GM12878 (cell line): ENCODE results near the gene SEC14L1. TPM values are rescaled to one million over a fixed set of nuclear protein-coding genes. Genes with fewer than 3 reads are reported as not detected.

Experiments
- ATAC-seq: fragments of 200-7000 bp; cut with Tn5 transposase; 3 replicates; pipeline ENCODE4 v1.9.1; 2020; ENCODE audit warnings: mild to moderate bottlenecking, moderate library complexity
- BruUV-seq: library from RNA; stranded (reverse); fragments of 400-500 nt; replicated peaks from 2 replicates; lab custom pipeline; 2021; lab: Mats Ljungman, UMichigan
- CTCF ChIA-PET: fragments of 300-600 bp; sonication (Branson Sonifier 250); formaldehyde crosslinking; extraction: SDS; loops from one replicate; lab custom pipeline; 2021; ENCODE audit warnings: inconsistent platforms; lab: Yijun Ruan, JAX
- POLR2A ChIA-PET: fragments of 350-600 bp; formaldehyde crosslinking; extraction: SDS; loops from one replicate; lab custom pipeline; 2021; ENCODE audit warnings: inconsistent platforms; lab: Charles Lee
- RAD21 ChIA-PET: fragments of 300-600 bp; sonication (Branson Sonifier 250); formaldehyde crosslinking; loops from one replicate; lab custom pipeline; 2023; ENCODE audit warnings: antibody characterized with exemption; ENCODE audit not compliant: unreplicated experiment; lab: Charles Lee
- SMC1A ChIA-PET: fragments of 300-600 bp; sonication (Branson Sonifier 250); formaldehyde crosslinking; loops from one replicate; lab custom pipeline; 2023; ENCODE audit not compliant: unreplicated experiment, uncharacterized antibody; lab: Charles Lee
- DNase-seq: peaks from one replicate; pipeline ENCODE4 v3.0.0-alpha.2; 2011; ENCODE audit warnings: low read depth, low spot score
- FAIRE-seq: peaks from 3 replicates; lab custom pipeline; 2011; peaks lifted over from hg19 to GRCh38; lab: Jason Lieb, UNC
- H2AFZ ChIP-seq: 2 replicates; pipeline ENCODE4 v1.6.0; 2011; ENCODE audit warnings: low read depth, low read length, control low read depth; ENCODE audit not compliant: control insufficient read depth
- H3K27ac ChIP-seq: 2 replicates; pipeline ENCODE4 v1.5.1; 2011; ENCODE audit warnings: control low read depth; ENCODE audit not compliant: control insufficient read depth, insufficient read depth
- H3K27me3 ChIP-seq, 2 experiments: replicated peaks in 1 of 2; 2 replicates each; pipeline versions ENCODE4 v1.6.0 to v1.6.1; 2011; ENCODE audit warnings: low read length in 1 of 2; ENCODE audit not compliant: control insufficient read depth in 2 of 2, insufficient read depth in 2 of 2
- H3K36me3 ChIP-seq, 2 experiments: 2 replicates each; pipeline ENCODE4 v1.5.1; 2011; ENCODE audit warnings: low read length in 1 of 2; ENCODE audit not compliant: control insufficient read depth in 2 of 2, insufficient read depth in 2 of 2
- H3K4me1 ChIP-seq: 2 replicates; pipeline ENCODE4 v1.6.1; 2011; ENCODE audit warnings: mild to moderate bottlenecking, low read length, moderate library complexity, mixed read lengths; ENCODE audit not compliant: control insufficient read depth, insufficient read depth
- H3K4me2 ChIP-seq: 2 replicates; pipeline ENCODE4 v1.6.0; 2011; ENCODE audit warnings: control low read depth; ENCODE audit not compliant: control insufficient read depth, insufficient read depth
- H3K4me3 ChIP-seq: fragments of 200-600 bp; sonication (generic); 2 replicates; pipeline ENCODE4 v1.5.1; 2016
- H3K79me2 ChIP-seq: 2 replicates; pipeline ENCODE4 v1.6.0; 2011; ENCODE audit warnings: low read length; ENCODE audit not compliant: control insufficient read depth, insufficient read depth
- H3K9ac ChIP-seq: 2 replicates; pipeline ENCODE4 v1.8.0; 2011; ENCODE audit warnings: low read length, control low read depth, mixed read lengths; ENCODE audit not compliant: control insufficient read depth, insufficient read depth
- H3K9me3 ChIP-seq: replicated peaks from 3 replicates; pipeline ENCODE4 v1.5.1; 2011; ENCODE audit warnings: mild to moderate bottlenecking, low read length; ENCODE audit not compliant: control insufficient read depth, insufficient read depth
- H4K20me1 ChIP-seq: 2 replicates; pipeline ENCODE4 v1.6.0; 2011; ENCODE audit not compliant: control insufficient read depth, insufficient read depth
- BACH1 ChIP-seq: fragments of 450-650 bp; IDR thresholded peaks from 2 replicates; pipeline ENCODE4 v1.6.1; 2017; ENCODE audit warnings: mild to moderate bottlenecking, borderline replicate concordance
- BMI1 ChIP-seq: fragments of 450-650 bp; IDR thresholded peaks from 2 replicates; pipeline ENCODE4 v1.6.1; 2016; ENCODE audit warnings: mild to moderate bottlenecking, moderate library complexity, borderline replicate concordance
- CHD4 ChIP-seq: fragments of 200-600 bp; sonication (generic); IDR thresholded peaks from 2 replicates; pipeline ENCODE4 v1.6.1; 2016; ENCODE audit warnings: mild to moderate bottlenecking
- ETV6 ChIP-seq, 2 experiments: fragments of 450-650 bp in 1 of 2; IDR thresholded peaks in 1 of 2; conservative IDR thresholded peaks in 1 of 2; 2 replicates each; pipeline ENCODE4 v1.6.1; 2014; ENCODE audit warnings: antibody characterized with exemption in 1 of 2, borderline replicate concordance in 1 of 2, low read depth in 1 of 2, mild to moderate bottlenecking in 1 of 2, moderate library complexity in 1 of 2
- HDAC2 ChIP-seq: fragments of 200-600 bp; sonication (generic); IDR thresholded peaks from 2 replicates; pipeline ENCODE4 v1.6.1; 2017
- HDGF ChIP-seq: fragments of 450-650 bp; IDR thresholded peaks from 2 replicates; pipeline ENCODE4 v1.6.1; 2016; ENCODE audit warnings: antibody characterized with exemption
- MEF2A ChIP-seq: IDR thresholded peaks from 2 replicates; pipeline ENCODE4 v1.6.1; 2011; ENCODE audit warnings: low read depth, mild to moderate bottlenecking, low read length, moderate library complexity; ENCODE audit not compliant: insufficient read depth
- MTA2 ChIP-seq: fragments of 450-650 bp; IDR thresholded peaks from 2 replicates; pipeline ENCODE4 v1.6.1; 2016; ENCODE audit warnings: low read depth, mild to moderate bottlenecking, moderate library complexity
- NFIC ChIP-seq: IDR thresholded peaks from 2 replicates; pipeline ENCODE4 v1.6.1; 2012; ENCODE audit warnings: low read depth, mild to moderate bottlenecking, inconsistent platforms, low read length, moderate library complexity
- NFYB ChIP-seq: IDR thresholded peaks from 2 replicates; pipeline ENCODE4 v1.6.1; 2011; ENCODE audit warnings: low read depth, mild to moderate bottlenecking, low read length, improper control_type of control experiment, moderate library complexity; ENCODE audit not compliant: insufficient read depth
- NRF1 ChIP-seq: conservative IDR thresholded peaks from 2 replicates; pipeline ENCODE4 v1.6.1; 2011; ENCODE audit warnings: mild to moderate bottlenecking, low read depth, low read length, improper control_type of control experiment
- POLR2A ChIP-seq: IDR thresholded peaks from 2 replicates; pipeline ENCODE4 v1.6.1; 2011; ENCODE audit warnings: low read depth, mild to moderate bottlenecking, low read length
- SMAD5 ChIP-seq: IDR thresholded peaks from 2 replicates; pipeline ENCODE4 v1.6.1; 2016; ENCODE audit warnings: antibody characterized with exemption, low read depth
- SREBF2 ChIP-seq: IDR thresholded peaks from 2 replicates; pipeline ENCODE4 v1.6.1; 2012; ENCODE audit warnings: mild to moderate bottlenecking, low read length
- SRF ChIP-seq, 2 experiments: IDR thresholded peaks; 2 replicates each; pipeline ENCODE4 v1.6.1; 2011; ENCODE audit warnings: low read depth in 2 of 2, low read length in 2 of 2, mild to moderate bottlenecking in 1 of 2, moderate library complexity in 1 of 2
- STAT1 ChIP-seq: fragments of 450-650 bp; conservative IDR thresholded peaks from 2 replicates; pipeline ENCODE4 v1.6.1; 2014; ENCODE audit warnings: antibody characterized with exemption, mild to moderate bottlenecking
- WGBS: methylation state at CpG from one replicate; pipeline ENCODE4 v1.1.6; 2016; ENCODE audit warnings: low lambda C conversion rate; ENCODE audit not compliant: insufficient replicate concordance, insufficient coverage; ENCODE audit errors: missing lambda C conversion rate; 5-methylcytosine and 5-hydroxymethylcytosine counted together
- in situ Hi-C: fragments of 300-500 bp; cut with MboI; formaldehyde crosslinking; loops from 9 replicates; pipeline ENCODE4 v1.14.3; 2018; ENCODE audit warnings: mixed read lengths
- intact Hi-C: fragments of 100-400 bp; cut with micrococcal nuclease; formaldehyde crosslinking; loops from one replicate; pipeline ENCODE4 v1.14.2; 2022; ENCODE audit not compliant: unreplicated experiment
- polyA plus RNA-seq, 11 experiments: library from polyadenylated mRNA; depleted of rRNA in 4 of 11; unstranded in 6 of 11; stranded (reverse) in 5 of 11; fragments of >200 nt; fragmentation: Nextera tagmentation in 4 of 11; fragmentation: Illumina TruSeq in 1 of 11; extraction: Ambion mirVana in 4 of 11; extraction: Trizol in 1 of 11; gene quantifications; 1 replicate in 1 of 11; 2 replicates in 10 of 11; pipeline versions ENCODE4 v1.2.1 to v1.2.3, GENCODE V29; 2011 to 2016; ENCODE audit warnings: inconsistent platforms in 2 of 11, missing spikeins in 2 of 11, low read depth in 1 of 11
- total RNA-seq, 4 experiments: library from RNA; depleted of rRNA in 3 of 4; stranded (reverse); fragments of >200 nt in 3 of 4; fragmentation: Illumina TruSeq in 1 of 4; extraction: Trizol in 1 of 4; gene quantifications; 2 replicates each; pipeline versions ENCODE4 v1.2.1 to v1.2.3, GENCODE V29; 2013 to 2021
- TF ChIP-seq, protein P1 (sequence below): fragments of 450-650 bp; IDR thresholded peaks from 2 replicates; pipeline ENCODE4 v1.6.1; 2017; ENCODE audit warnings: borderline replicate concordance
- TF ChIP-seq, protein P2 (sequence below): fragments of 450-650 bp; IDR thresholded peaks from 2 replicates; pipeline ENCODE4 v1.6.1; 2018; ENCODE audit warnings: borderline replicate concordance, mild to moderate bottlenecking; ENCODE audit not compliant: partially characterized antibody

Gene SEC14L1
- total and polyA plus RNA-seq, 10 of the 15 experiments (the other 5 are each of a cell fraction or from before 2014, with no cell fraction given), result 6.3 to 66.1 (median 33.5) TPM

DNA sequence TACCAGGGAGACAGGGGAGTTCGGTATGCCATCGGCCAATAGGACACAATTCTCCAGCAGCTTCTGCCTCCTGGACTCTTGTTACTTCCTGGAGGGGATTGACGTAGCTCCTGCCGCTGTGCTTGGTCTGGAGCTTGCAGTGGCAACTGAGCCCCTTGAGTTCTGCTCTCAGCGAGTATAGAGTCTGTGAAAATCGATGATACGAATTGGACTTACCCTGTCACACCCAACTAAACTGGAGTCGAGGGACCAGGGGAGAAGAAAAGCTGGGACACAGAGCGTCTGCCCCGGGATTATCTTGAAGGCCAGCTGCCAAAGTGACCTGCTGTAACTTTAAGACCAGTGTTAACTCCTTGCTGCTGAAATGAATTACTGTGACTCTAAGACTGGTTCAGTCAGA lies 22.2 kb downstream of the SEC14L1 start:
- Histone ChIP-seq H4K20me1 (peaks cover 6% of the 10 kb centered on the region), H3K36me3 (peaks cover 5 to 6% of the 10 kb centered on the region in 2 experiments), H3K27me3 (no peaks in the 10 kb centered on the region), H3K4me2 (no peak overlapping the region), H3K79me2 (peaks cover 59% of the 10 kb centered on the region)
- in situ Hi-C loops (no loop called here), intact Hi-C loops (no loop called here)
- BruUV-seq, result no TSS peak
- FAIRE-seq, result no peak
- CTCF ChIA-PET, result interaction anchor here (1.6 kb wide), 1 partner anchor 19 kb away, joined by 4 read pairs; no protein-coding TSS in a partner anchor
- no peak for ATAC-seq
- TF ChIP-seq SMAD5 (no peak), SREBF2 (no peak), MTA2 (no peak), HDGF (no peak), HDAC2 (no peak), BMI1 (no peak), CHD4 (no peak), NFYB (no peak), SRF (IDR thresholded peaks at IDR 0.05; ENCODE audit: low read depth in 2 of 2, low read length in 2 of 2) (no peak), BACH1 (no peak), MEF2A (no peak), ETV6 (conservative IDR thresholded peaks at IDR 0.05 in 1 of 2, IDR thresholded peaks at IDR 0.05 in 1 of 2; ENCODE audit: borderline replicate concordance in 1 of 2, low read depth in 1 of 2) (no peak), STAT1 (no peak), NFIC (no peak), POLR2A (no peak), NRF1 (no peak)
- TF ChIP-seq, protein P1, sequence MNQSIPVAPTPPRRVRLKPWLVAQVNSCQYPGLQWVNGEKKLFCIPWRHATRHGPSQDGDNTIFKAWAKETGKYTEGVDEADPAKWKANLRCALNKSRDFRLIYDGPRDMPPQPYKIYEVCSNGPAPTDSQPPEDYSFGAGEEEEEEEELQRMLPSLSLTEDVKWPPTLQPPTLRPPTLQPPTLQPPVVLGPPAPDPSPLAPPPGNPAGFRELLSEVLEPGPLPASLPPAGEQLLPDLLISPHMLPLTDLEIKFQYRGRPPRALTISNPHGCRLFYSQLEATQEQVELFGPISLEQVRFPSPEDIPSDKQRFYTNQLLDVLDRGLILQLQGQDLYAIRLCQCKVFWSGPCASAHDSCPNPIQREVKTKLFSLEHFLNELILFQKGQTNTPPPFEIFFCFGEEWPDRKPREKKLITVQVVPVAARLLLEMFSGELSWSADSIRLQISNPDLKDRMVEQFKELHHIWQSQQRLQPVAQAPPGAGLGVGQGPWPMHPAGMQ, result no peak
- TF ChIP-seq, protein P2, sequence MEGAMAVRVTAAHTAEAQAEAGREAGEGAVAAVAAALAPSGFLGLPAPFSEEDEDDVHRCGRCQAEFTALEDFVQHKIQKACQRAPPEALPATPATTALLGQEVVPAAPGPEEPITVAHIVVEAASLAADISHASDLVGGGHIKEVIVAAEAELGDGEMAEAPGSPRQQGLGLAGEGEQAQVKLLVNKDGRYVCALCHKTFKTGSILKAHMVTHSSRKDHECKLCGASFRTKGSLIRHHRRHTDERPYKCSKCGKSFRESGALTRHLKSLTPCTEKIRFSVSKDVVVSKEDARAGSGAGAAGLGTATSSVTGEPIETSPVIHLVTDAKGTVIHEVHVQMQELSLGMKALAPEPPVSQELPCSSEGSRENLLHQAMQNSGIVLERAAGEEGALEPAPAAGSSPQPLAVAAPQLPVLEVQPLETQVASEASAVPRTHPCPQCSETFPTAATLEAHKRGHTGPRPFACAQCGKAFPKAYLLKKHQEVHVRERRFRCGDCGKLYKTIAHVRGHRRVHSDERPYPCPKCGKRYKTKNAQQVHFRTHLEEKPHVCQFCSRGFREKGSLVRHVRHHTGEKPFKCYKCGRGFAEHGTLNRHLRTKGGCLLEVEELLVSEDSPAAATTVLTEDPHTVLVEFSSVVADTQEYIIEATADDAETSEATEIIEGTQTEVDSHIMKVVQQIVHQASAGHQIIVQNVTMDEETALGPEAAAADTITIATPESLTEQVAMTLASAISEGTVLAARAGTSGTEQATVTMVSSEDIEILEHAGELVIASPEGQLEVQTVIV, result no peak
- TF ChIP-seq, all 136 proteins: peak for 0
- H3K4me1 ChIP-seq, result peaks cover 14% of the 10 kb centered on the region
- no peak for DNase-seq
- SMC1A ChIA-PET, result interaction anchor here (0.7 to 1.4 kb wide), 3 partner anchors 18 to 49 kb away, joined by 3 to 4 read pairs (median 4); no protein-coding TSS in a partner anchor
- H3K27ac ChIP-seq, result no peak overlapping the region
- POLR2A ChIA-PET, result interaction anchor here (0.7 to 1.0 kb wide), 2 partner anchors 17 to 25 kb away, joined by 3 read pairs; no protein-coding TSS in a partner anchor
- RAD21 ChIA-PET, result interaction anchor here (0.7 kb wide), 1 partner anchor 18 kb away, joined by 3 read pairs; no protein-coding TSS in a partner anchor
- H3K4me3 ChIP-seq, result no peak overlapping the region
- peaks cover 18% of the 10 kb centered on the region for H3K9me3 ChIP-seq
- no peak overlapping the region for H3K9ac ChIP-seq
- WGBS, result 96% methylated on average over 10 of the region's 10 CpGs
- H2AFZ ChIP-seq, result no peak overlapping the region
